GM23338 (cell line): ENCODE measurements around the gene RELN. TPM values are rescaled to one million over a fixed set of nuclear protein-coding genes. Genes with fewer than 3 reads are reported as not detected.

Experiments used
- ATAC-seq: fragments of 200-7000 bp; cut with Tn5 transposase; 3 replicates; pipeline ENCODE4 v1.9.1; 2020
- DNase-seq: peaks from one replicate; pipeline ENCODE4 v3.0.0-alpha.2; 2015; ENCODE audit warnings: low spot score
- H2AFZ ChIP-seq: fragments of 200-600 bp; sonication (generic); 2 replicates; pipeline ENCODE4 v1.8.0; 2016; ENCODE audit warnings: antibody characterized with exemption, mild to moderate bottlenecking, moderate library complexity
- H3F3A ChIP-seq: fragments of 200-600 bp; sonication (generic); replicated peaks from 2 replicates; pipeline ENCODE4 v1.8.0; 2017; ENCODE audit warnings: antibody characterized with exemption, mixed run types, low read depth
- H3K27ac ChIP-seq: fragments of 200-600 bp; sonication (generic); 2 replicates; pipeline ENCODE4 v1.6.1; 2016; ENCODE audit warnings: low read depth
- H3K27me3 ChIP-seq: fragments of 200-600 bp; sonication (generic); 2 replicates; pipeline ENCODE4 v1.8.0; 2016; ENCODE audit warnings: mild to moderate bottlenecking, mixed run types, moderate library complexity; ENCODE audit not compliant: insufficient read depth
- H3K36me3 ChIP-seq: fragments of 200-600 bp; sonication (generic); 2 replicates; pipeline ENCODE4 v1.8.0; 2016; ENCODE audit warnings: mild to moderate bottlenecking; ENCODE audit not compliant: insufficient read depth
- H3K4me1 ChIP-seq: fragments of 200-600 bp; sonication (generic); 2 replicates; pipeline ENCODE4 v1.8.0; 2016; ENCODE audit warnings: mild to moderate bottlenecking, moderate library complexity; ENCODE audit not compliant: insufficient read depth
- H3K4me2 ChIP-seq: fragments of 200-600 bp; sonication (generic); 2 replicates; pipeline ENCODE4 v1.7.1; 2017; ENCODE audit warnings: mixed run types
- H3K4me3 ChIP-seq: fragments of 200-600 bp; sonication (generic); 2 replicates; pipeline ENCODE4 v1.6.1; 2016; ENCODE audit warnings: mixed run types
- H3K79me2 ChIP-seq: fragments of 200-600 bp; sonication (generic); replicated peaks from 2 replicates; pipeline ENCODE4 v1.8.0; 2017; ENCODE audit warnings: mild to moderate bottlenecking; ENCODE audit not compliant: insufficient read depth
- H3K9me2 ChIP-seq: fragments of 200-600 bp; sonication (generic); 2 replicates; pipeline ENCODE4 v1.8.0; 2017; ENCODE audit not compliant: insufficient read depth
- H4K20me1 ChIP-seq: fragments of 200-600 bp; sonication (generic); replicated peaks from 2 replicates; pipeline ENCODE4 v1.8.0; 2017; ENCODE audit warnings: mild to moderate bottlenecking; ENCODE audit not compliant: insufficient read depth
- H3K27ac Mint-ChIP-seq: 2 replicates; pipeline ENCODE4 v1.8.0; 2020; ENCODE audit warnings: inconsistent platforms, mild to moderate bottlenecking, moderate library complexity, mixed read lengths
- H3K27me3 Mint-ChIP-seq: 3 replicates; pipeline ENCODE4 v1.8.0; 2022; ENCODE audit warnings: low read depth, mild to moderate bottlenecking, moderate library complexity, mixed read lengths, inconsistent platforms; ENCODE audit not compliant: insufficient read depth, poor library complexity
- H3K36me3 Mint-ChIP-seq: 3 replicates; pipeline ENCODE4 v1.8.0; 2021; ENCODE audit warnings: low read depth, mild to moderate bottlenecking, inconsistent platforms, moderate library complexity, mixed read lengths
- H3K4me1 Mint-ChIP-seq: 3 replicates; pipeline ENCODE4 v1.8.0; 2020; ENCODE audit warnings: mild to moderate bottlenecking, inconsistent platforms, mixed read lengths
- H3K4me3 Mint-ChIP-seq: 3 replicates; pipeline ENCODE4 v1.8.0; 2021; ENCODE audit warnings: moderate library complexity, mild to moderate bottlenecking, inconsistent platforms, mixed read lengths
- H3K9me3 Mint-ChIP-seq: 3 replicates; pipeline ENCODE4 v1.8.0; 2020; ENCODE audit warnings: moderate library complexity, mild to moderate bottlenecking, inconsistent platforms, mixed read lengths
- POLR2AphosphoS5 ChIP-seq: IDR thresholded peaks from 2 replicates; pipeline ENCODE4 v1.6.1; 2016; ENCODE audit warnings: antibody characterized with exemption, low read depth
- polyA plus RNA-seq: library from polyadenylated mRNA; unstranded; fragments of >200 nt; fragmentation: Nextera tagmentation; extraction: Ambion mirVana; gene quantifications from 2 replicates; pipeline ENCODE4 v1.2.1, GENCODE V29; 2016
- total RNA-seq: library from RNA; depleted of rRNA; stranded (reverse); fragments of >200 nt; shearing (Covaris generic); gene quantifications from 2 replicates; pipeline ENCODE4 v1.2.3, GENCODE V29; 2014
- TF ChIP-seq, protein P1 (sequence below): fragments of 250-450 bp; sonication (Bioruptor Pico); IDR thresholded peaks from 2 replicates; pipeline ENCODE4 v1.5.0; 2020; ENCODE audit warnings: mild to moderate bottlenecking, moderate library complexity
- TF ChIP-seq, protein P2 (sequence below), 2 experiments: fragments of 200-600 bp in 1 of 2; sonication (generic) in 1 of 2; conservative IDR thresholded peaks; 2 replicates each; pipeline versions ENCODE4 v1.5.1 to v1.6.1; 2016 to 2017; ENCODE audit warnings: antibody characterized with exemption in 2 of 2, low read depth in 2 of 2, mild to moderate bottlenecking in 2 of 2, moderate library complexity in 1 of 2
- TF ChIP-seq, protein P3 (sequence below): IDR thresholded peaks from 2 replicates; pipeline ENCODE4 v1.6.1; 2016; ENCODE audit warnings: antibody characterized with exemption

RELN gene
- total and polyA plus RNA-seq, 2 experiments from 2014 or later = 0.10 to 0.76 TPM

DNA sequence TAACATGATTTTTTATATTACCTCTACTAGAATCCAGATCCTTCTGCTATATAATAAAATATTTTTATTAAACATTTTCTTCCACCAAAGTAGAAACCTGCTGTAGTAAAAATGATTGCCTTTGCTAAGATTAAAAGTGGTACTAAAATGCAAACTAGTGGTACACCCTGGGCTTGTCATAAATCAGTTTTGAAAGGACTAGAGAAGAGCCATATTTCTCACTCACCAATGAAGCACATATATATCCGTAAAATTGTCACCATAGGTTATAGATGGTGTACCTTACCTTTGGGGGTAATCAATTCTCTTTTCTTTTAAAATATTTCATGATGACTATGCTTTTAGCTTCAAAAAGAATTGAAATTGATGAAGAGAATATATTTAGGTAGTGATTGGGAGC lies 290.4 kb downstream of the RELN start (continued):
- TF ChIP-seq, protein P1, sequence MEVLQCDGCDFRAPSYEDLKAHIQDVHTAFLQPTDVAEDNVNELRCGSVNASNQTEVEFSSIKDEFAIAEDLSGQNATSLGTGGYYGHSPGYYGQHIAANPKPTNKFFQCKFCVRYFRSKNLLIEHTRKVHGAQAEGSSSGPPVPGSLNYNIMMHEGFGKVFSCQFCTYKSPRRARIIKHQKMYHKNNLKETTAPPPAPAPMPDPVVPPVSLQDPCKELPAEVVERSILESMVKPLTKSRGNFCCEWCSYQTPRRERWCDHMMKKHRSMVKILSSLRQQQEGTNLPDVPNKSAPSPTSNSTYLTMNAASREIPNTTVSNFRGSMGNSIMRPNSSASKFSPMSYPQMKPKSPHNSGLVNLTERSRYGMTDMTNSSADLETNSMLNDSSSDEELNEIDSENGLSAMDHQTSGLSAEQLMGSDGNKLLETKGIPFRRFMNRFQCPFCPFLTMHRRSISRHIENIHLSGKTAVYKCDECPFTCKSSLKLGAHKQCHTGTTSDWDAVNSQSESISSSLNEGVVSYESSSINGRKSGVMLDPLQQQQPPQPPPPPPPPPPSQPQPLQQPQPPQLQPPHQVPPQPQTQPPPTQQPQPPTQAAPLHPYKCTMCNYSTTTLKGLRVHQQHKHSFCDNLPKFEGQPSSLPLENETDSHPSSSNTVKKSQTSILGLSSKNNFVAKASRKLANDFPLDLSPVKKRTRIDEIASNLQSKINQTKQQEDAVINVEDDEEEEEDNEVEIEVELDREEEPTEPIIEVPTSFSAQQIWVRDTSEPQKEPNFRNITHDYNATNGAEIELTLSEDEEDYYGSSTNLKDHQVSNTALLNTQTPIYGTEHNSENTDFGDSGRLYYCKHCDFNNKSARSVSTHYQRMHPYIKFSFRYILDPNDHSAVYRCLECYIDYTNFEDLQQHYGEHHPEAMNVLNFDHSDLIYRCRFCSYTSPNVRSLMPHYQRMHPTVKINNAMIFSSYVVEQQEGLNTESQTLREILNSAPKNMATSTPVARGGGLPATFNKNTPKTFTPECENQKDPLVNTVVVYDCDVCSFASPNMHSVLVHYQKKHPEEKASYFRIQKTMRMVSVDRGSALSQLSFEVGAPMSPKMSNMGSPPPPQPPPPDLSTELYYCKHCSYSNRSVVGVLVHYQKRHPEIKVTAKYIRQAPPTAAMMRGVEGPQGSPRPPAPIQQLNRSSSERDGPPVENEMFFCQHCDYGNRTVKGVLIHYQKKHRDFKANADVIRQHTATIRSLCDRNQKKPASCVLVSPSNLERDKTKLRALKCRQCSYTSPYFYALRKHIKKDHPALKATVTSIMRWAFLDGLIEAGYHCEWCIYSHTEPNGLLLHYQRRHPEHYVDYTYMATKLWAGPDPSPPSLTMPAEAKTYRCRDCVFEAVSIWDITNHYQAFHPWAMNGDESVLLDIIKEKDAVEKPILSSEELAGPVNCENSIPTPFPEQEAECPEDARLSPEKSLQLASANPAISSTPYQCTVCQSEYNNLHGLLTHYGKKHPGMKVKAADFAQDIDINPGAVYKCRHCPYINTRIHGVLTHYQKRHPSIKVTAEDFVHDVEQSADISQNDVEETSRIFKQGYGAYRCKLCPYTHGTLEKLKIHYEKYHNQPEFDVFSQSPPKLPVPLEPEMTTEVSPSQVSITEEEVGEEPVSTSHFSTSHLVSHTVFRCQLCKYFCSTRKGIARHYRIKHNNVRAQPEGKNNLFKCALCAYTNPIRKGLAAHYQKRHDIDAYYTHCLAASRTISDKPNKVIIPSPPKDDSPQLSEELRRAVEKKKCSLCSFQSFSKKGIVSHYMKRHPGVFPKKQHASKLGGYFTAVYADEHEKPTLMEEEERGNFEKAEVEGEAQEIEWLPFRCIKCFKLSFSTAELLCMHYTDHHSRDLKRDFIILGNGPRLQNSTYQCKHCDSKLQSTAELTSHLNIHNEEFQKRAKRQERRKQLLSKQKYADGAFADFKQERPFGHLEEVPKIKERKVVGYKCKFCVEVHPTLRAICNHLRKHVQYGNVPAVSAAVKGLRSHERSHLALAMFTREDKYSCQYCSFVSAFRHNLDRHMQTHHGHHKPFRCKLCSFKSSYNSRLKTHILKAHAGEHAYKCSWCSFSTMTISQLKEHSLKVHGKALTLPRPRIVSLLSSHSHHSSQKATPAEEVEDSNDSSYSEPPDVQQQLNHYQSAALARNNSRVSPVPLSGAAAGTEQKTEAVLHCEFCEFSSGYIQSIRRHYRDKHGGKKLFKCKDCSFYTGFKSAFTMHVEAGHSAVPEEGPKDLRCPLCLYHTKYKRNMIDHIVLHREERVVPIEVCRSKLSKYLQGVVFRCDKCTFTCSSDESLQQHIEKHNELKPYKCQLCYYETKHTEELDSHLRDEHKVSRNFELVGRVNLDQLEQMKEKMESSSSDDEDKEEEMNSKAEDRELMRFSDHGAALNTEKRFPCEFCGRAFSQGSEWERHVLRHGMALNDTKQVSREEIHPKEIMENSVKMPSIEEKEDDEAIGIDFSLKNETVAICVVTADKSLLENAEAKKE (CRISPR knock-in tag) = no peak
- TF ChIP-seq, protein P2, sequence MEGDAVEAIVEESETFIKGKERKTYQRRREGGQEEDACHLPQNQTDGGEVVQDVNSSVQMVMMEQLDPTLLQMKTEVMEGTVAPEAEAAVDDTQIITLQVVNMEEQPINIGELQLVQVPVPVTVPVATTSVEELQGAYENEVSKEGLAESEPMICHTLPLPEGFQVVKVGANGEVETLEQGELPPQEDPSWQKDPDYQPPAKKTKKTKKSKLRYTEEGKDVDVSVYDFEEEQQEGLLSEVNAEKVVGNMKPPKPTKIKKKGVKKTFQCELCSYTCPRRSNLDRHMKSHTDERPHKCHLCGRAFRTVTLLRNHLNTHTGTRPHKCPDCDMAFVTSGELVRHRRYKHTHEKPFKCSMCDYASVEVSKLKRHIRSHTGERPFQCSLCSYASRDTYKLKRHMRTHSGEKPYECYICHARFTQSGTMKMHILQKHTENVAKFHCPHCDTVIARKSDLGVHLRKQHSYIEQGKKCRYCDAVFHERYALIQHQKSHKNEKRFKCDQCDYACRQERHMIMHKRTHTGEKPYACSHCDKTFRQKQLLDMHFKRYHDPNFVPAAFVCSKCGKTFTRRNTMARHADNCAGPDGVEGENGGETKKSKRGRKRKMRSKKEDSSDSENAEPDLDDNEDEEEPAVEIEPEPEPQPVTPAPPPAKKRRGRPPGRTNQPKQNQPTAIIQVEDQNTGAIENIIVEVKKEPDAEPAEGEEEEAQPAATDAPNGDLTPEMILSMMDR (conservative IDR thresholded peaks at IDR 0.05; ENCODE audit: low read depth in 2 of 2) = no peak
- no peak for TF ChIP-seq POLR2AphosphoS5

DNA sequence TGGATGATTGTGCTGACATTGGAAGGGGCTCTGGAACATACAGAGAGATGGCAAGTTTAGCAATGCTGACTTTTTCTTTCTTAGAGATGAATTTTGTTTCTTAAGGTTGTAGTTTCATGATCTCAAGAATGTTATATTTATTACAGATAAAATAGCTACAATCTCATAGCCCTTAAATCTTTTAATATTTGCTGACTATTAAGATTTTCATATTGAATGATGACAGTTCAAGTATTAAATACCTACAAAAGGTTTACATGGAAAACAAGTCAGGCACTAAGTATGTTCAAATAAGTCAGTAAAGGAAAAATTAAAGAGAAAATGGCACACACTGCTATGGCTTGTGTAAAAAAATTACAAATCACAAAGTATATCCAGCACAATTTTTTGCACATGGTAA lies 291.4 kb downstream of the RELN start:
- Histone ChIP-seq H2AFZ (no peak overlapping the region), H3K36me3 (no peaks in the 10 kb centered on the region), H3K27me3 (no peaks in the 10 kb centered on the region), H3K9me2 (0 out of 2 replicates have a peak, but pooled peaks cover 5% of the 10 kb centered on the region), H3F3A (no peaks in the 10 kb centered on the region), H3K4me3 (no peak overlapping the region), H3K4me2 (no peak overlapping the region), H4K20me1 (no peaks in the 10 kb centered on the region), H3K27ac (no peak overlapping the region), H3K79me2 (no peaks in the 10 kb centered on the region), H3K4me1 (no peaks in the 10 kb centered on the region)
- DNase-seq (no peak), ATAC-seq (no peak)
- Mint-ChIP-seq H3K36me3 (no peaks in the 10 kb centered on the region), H3K9me3 (no peaks in the 10 kb centered on the region), H3K27ac (no peak overlapping the region), H3K4me3 (no peak overlapping the region), H3K27me3 (no peaks in the 10 kb centered on the region), H3K4me1 (peaks cover 4% of the 10 kb centered on the region; the same call in 1 of the 3 replicates)
- TF ChIP-seq, protein P3, sequence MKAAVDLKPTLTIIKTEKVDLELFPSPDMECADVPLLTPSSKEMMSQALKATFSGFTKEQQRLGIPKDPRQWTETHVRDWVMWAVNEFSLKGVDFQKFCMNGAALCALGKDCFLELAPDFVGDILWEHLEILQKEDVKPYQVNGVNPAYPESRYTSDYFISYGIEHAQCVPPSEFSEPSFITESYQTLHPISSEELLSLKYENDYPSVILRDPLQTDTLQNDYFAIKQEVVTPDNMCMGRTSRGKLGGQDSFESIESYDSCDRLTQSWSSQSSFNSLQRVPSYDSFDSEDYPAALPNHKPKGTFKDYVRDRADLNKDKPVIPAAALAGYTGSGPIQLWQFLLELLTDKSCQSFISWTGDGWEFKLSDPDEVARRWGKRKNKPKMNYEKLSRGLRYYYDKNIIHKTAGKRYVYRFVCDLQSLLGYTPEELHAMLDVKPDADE = no peak
